GM21528 (cell line): ENCODE results near the gene TPT1.

Source experiments
- ATAC-seq: cut with Tn5 transposase; IDR thresholded peaks from one replicate; pipeline ENCODE4 v1.9.1; 2021; ENCODE audit warnings: mild to moderate bottlenecking, moderate library complexity; ENCODE audit not compliant: unreplicated experiment, low FRiP score

The TPT1 gene

GRCh38 chr13:45336025-45336800 is 4.8 kb downstream of the TPT1 start:
- no peak for ATAC-seq

GRCh38 chr13:45335397-45336024 is 5.5 kb downstream of the TPT1 start:
- ATAC-seq = no peak

- no peak for ATAC-seq
Observed at GRCh38 chr13:45333977-45334922, 6.7 kb downstream of the TPT1 start.

GRCh38 chr13:45333251-45333976 is 7.6 kb downstream of the TPT1 start:
- ATAC-seq = no peak

- ATAC-seq = no peak
Observed at GRCh38 chr13:45332831-45333219, 8.2 kb downstream of the TPT1 start.

- no peak for ATAC-seq
Observed at GRCh38 chr13:45332036-45332830, 8.8 kb downstream of the TPT1 start.

- ATAC-seq = no peak
Observed at GRCh38 chr13:45331692-45332035, 9.3 kb downstream of the TPT1 start.

- no peak for ATAC-seq
Observed at GRCh38 chr13:45331123-45331619, 9.8 kb downstream of the TPT1 start.

- no peak for ATAC-seq
Observed at GRCh38 chr13:45328661-45329111, 12.3 kb downstream of the TPT1 start.

GRCh38 chr13:45327253-45327955 is 13.6 kb downstream of the TPT1 start:
- no peak for ATAC-seq

- ATAC-seq = no peak
Observed at GRCh38 chr13:45325806-45326205, 15.2 kb downstream of the TPT1 start.

GRCh38 chr13:45320876-45321629 is 19.9 kb downstream of the TPT1 start:
- ATAC-seq = no peak

- no peak for ATAC-seq
Observed at GRCh38 chr13:45316996-45317395, 24.0 kb downstream of the TPT1 start.

- no peak for ATAC-seq
Observed at GRCh38 chr13:45316338-45316737, 24.6 kb downstream of the TPT1 start.

GRCh38 chr13:45315520-45316167 is 25.3 kb downstream of the TPT1 start:
- ATAC-seq = no peak

- ATAC-seq = no peak
Observed at GRCh38 chr13:45314822-45315221, 26.2 kb downstream of the TPT1 start.

- no peak for ATAC-seq
Observed at GRCh38 chr13:45310341-45311131, 30.4 kb downstream of the TPT1 start.
